SH-SY5Y (cell line): ENCODE measurements around the gene XYLT1.

ENCODE experiments used
- GATA2 ChIP-seq: IDR thresholded peaks from 2 replicates; pipeline ENCODE4 v1.6.1; 2011; ENCODE audit warnings: mild to moderate bottlenecking, low read depth, low read length
- GATA3 ChIP-seq: IDR thresholded peaks from 2 replicates; pipeline ENCODE4 v1.6.1; 2011; ENCODE audit warnings: low read depth, mild to moderate bottlenecking, low read length, moderate library complexity

DNA sequence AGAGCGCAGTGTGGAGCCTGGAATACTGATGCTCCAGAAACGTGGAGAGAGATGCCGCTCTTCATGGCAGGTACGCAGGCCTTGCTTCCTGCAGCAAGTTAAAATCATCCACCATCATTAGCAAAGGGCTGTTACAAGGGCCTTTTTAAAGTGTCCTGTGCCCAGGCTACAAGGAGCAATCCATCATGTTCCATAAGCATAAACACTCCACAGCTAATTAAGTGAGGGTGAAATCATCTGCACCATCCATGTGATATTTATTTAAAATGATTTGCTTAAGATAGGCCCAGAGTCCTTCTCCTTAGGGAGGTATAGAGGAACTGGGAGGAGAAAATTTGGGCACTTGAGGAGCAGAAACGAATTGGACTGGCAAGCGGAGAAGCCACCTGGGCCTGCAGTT is 372.1 kb downstream of the XYLT1 start:
- TF ChIP-seq GATA3 (no peak), GATA2 (no peak)
